CD4-positive, alpha-beta T cell treated with Interleukin-10 for 1 hour (primary cell): Measurements from ENCODE around the gene GABBR2.
"Not testable (repeated sequence)": the region's sequence is repeated elsewhere in the genome, so short reads cannot be mapped to it uniquely, and the experiment has no call there.

Experiments used
- DNase-seq: peaks from one replicate; pipeline ENCODE4 v3.0.0-alpha.2; 2020

Gene GABBR2

DNA sequence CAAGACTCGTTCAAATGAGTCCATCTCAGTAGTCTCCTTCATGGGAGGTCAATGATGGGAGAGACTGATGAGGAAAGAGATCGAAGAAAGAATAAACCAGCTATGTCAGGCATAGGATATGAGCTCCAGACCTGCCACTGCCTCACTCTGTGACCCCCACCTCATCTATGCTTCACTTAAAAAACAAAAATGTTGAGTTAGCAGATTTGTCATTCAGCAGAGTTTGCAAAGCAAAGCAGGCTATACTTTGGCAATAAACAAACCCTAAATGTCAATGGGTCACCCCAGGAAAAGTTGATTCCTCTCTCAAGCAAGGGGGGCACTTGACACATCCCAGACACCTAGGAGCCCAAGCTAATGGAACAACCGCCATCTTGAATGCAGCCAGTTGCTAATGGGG, 117.0 kb downstream of the GABBR2 start:
- DNase-seq = no peak

DNA sequence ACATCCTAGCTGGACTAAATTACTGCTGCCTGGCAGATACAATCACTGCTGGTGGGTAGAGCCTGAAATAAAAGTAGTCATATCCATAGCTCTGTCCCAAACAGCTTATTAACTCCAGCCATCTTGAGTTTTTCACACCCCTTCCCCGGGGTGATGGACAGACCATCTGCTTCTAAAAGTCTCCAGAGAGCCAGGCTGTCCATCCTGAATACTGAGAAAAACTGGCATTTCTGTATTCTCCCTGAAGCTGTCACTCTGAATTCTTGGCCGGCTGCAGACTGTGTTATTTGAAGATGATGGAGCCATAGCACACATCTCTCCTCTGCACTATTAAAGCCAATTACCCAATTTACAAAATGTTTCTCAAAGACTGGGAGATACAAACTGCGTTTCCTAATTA, 118.6 kb downstream of the GABBR2 start:
- no peak for DNase-seq

GRCh38 chr9:98589102-98589501, 119.6 kb downstream of the GABBR2 start:
- no peak for DNase-seq

DNA sequence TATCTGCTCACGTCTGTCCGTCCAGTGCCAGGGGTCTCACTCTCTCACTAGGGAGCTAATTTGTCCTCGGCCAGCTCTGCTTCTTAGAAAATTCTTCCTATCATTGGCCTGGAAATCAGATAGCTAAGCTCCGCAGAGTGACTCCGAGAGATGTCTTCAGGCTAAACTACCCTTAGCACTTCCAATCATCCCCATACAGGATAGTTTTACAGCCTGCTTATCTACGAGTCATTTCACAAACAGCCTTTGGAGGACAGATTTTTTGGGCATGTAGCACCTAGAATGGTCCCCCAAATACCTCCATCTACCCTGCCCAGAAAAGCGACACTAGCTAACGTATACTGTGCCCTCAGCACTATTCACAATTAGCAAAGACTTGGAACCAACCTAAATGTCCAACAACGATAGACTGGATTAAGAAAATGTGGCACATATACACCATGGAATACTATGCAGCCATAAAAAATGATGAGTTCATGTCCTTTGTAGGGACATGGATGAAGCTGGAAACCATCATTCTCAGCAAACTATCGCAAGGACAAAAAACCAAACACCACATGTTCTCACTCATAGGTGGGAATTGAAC, 123.8 kb downstream of the GABBR2 start:
- DNase-seq = not testable (repeated sequence)

- no peak for DNase-seq
Observed at GRCh38 chr9:98584059-98584458, 124.7 kb downstream of the GABBR2 start.

GRCh38 chr9:98583417-98583816, 125.3 kb downstream of the GABBR2 start:
- DNase-seq = no peak

DNA sequence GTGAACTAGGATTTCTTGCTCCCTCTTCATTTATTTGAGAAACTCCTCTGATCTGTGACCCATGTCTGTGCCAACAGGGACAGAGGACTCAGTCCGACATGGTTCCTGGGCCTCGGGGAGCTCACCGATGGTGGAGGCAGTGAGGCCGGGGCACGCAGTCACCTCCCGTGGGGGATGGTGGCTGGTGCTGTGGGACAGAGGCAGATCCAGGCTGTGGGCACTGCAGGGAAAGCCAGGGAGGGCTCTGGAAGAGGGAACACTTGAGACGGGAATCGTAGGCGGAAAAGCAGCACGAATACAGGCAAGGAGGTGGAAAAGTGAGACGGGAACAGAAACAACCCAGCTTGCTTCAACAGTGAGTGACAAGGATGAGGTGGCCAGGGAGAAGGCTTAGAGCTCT, 127.8 kb downstream of the GABBR2 start:
- no peak for DNase-seq

DNA sequence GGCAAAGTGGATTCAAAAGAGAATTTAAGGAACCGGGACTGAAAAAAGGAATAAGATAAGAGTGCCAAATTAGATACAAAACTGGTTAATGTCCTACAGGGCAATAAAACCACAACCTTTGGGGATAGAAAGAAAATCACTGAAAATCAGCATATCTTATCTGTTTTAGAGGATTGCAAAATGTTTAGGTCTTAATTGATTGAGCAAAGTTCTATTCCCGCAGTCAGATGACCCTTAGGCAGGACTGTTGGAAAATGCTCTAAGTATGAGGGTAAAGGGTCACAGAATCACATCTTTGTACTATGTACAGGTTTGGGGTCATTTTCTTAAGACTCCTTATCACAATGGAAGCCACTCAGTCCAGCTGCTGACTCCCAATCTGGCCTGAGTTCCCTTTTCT, 129.0 kb downstream of the GABBR2 start:
- DNase-seq = no peak

GRCh38 chr9:98577446-98577845, 131.3 kb downstream of the GABBR2 start:
- no peak for DNase-seq

GRCh38 chr9:98576859-98577258, 131.9 kb downstream of the GABBR2 start:
- no peak for DNase-seq

DNA sequence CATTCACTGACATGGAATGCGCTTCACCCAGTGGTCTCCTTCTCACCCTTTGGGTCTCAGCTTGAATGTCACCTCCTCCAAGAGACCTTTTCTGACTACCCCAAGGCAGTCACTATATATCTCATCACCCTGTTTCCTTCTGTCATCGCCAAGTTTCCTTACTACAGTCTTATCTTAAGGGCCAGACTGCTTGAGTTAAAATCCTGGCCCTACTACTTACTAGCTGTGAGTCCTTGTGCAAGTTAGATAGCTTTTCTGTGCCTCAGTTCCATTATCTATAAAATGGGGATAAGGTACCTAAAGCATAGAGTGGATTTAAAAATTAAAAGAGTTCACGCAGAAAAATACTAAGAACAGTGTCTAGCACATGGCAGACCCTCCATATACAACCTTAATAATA, 132.4 kb downstream of the GABBR2 start:
- no peak for DNase-seq

GRCh38 chr9:98575379-98576346, 133.1 kb downstream of the GABBR2 start:
- DNase-seq = no peak

DNA sequence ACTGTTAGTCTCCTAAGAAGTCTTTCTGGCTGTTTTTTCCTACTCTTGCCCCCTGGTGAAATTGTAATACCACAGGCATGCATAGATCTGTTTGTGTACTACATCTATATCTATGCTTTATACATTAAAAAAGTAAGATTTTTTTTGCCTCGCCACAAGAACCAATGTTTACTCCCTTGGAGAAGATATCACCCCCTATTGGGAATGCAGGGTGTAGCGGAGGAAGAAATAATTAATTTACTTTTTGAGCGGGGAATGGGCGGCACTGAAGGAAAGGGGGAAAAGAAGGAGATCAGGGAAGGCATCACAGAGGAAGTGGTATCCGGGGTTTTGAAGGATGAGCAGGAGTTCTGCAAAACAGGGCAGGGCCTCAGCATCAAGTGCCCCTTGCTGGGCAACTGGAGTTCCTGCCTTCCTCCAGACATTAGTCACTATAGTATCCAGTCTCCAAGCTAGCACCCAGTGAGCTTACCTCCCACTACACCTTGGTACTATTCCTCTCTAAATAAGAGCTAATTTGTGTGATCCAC, 134.9 kb downstream of the GABBR2 start:
- no peak for DNase-seq

GRCh38 chr9:98572796-98573195, 135.9 kb downstream of the GABBR2 start:
- DNase-seq = no peak

GRCh38 chr9:98572054-98572627, 136.6 kb downstream of the GABBR2 start:
- no peak for DNase-seq

DNA sequence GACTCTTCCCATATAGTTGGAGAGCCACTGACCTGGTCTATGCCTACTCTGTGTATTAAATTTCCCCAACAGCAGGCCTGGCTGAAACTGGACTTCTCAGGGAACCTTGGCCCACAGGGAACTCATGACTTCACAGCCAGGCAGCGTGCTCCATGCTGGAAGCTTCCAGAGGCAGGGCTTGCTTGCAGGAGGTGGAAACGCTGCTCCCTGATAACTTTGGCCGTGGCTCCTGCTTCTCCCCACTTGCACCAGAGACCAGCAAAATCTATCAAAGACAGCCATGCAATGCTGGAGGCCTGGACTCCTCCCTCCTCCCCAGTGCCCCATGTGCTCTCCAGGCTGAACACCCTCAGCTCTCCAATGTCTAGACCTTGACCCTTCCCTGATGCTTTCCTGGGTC, 137.1 kb downstream of the GABBR2 start:
- DNase-seq = no peak

DNA sequence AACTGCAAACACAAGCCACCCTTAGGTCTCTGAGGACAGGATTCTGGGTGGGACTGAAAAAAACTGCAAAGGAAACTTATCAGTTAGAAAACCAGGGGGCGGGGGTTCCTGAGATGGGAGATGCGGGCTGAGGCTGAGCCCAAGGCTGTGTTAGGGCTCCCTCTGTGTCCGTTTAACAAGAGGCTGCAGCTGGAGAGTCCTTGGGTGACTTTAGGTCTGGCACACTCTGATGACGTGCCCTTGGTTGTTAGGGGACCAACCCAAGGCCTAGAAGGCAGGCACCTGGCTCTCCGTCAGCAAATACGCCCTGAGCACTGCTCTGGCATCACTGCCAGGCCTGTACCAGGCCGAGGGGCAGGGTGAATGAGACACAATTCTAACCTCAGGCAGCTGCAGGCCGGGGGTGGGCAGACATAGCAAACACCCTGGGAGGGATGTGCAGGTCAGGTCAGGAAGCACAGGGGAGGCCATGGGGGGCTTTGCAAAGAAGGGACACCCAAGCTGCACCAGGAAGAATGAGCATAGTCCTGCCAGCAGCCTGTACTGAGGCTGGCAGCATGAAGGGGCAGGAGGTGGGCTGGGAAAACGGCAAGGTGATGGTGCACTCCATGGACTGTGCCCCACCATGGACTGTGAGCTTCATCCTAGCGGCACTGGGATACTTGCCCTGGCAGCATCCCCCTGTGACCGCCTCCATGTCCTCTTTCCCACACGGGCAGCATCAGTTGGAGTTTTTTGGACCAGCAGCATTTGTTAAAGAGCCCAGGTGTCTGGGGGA, 137.9 kb downstream of the GABBR2 start:
- no peak for DNase-seq

DNA sequence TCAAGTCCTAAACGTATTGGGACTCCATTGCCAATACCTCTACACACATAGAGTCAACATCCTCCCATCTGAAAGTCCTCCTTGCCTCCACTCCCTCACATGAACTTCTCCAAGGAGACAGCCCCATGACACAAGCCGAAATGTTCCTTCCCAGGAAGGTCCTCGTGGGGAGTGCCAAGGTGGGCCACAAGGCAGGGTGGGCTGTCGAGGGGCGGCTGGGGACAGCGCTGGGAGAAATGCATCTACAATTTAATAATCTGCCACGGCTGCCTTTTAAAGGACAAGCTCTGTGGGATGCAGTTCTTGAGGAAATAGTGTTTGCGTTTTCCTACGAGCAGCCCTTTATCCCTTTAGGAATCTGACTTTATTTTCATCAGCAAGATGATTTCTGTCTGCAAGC, 138.7 kb downstream of the GABBR2 start:
- no peak for DNase-seq

GRCh38 chr9:98569491-98569890, 139.2 kb downstream of the GABBR2 start:
- DNase-seq = no peak

GRCh38 chr9:98568909-98569469, 139.7 kb downstream of the GABBR2 start:
- DNase-seq = no peak

DNA sequence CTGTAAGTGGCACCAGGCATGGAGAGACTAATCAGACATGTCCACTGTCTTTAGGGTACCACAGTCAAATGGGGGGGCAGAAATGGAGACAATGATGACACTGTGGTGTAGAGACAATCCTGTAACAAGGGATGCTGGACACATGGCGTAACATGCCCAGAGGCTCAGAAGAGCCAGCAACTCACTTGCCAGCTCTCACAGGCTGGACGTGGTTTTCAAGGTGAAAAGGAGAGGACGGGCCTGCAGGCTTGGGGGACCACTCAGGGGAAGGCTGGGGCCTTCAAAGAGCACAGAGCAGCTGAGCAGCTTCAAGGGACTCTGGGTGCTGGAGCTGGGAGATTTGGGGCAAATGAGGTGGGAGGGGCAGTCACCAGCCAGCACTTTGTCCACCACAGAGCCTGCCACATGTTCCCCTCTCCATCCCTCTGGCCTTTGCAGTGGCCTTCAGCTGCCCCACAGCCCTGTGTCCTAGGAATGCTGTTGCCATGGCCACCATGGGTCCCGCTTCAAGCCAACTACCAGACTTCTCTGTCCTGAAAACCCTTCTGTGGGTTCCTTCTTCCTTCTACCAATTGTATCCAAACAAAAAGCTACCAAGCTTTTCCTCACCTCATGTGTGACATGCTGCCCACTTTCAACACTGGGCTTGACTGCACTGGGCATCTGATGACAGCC, 140.4 kb downstream of the GABBR2 start:
- no peak for DNase-seq
